Renal cortical epithelial cell (primary cell): ENCODE data around the gene OR52N5. TPM values are rescaled to one million over a fixed set of nuclear protein-coding genes. Genes with fewer than 3 reads are reported as not detected.

Experiments used
- DNase-seq: peaks from one replicate; pipeline ENCODE4 v3.0.0-alpha.2; 2011; ENCODE audit warnings: low read depth
- total RNA-seq: library from RNA; depleted of rRNA; stranded (reverse); fragments of >200 nt; gene quantifications from 2 replicates; pipeline ENCODE4 v1.2.3, GENCODE V29; 2014

OR52N5 gene
- not detected in 2 replicates for total RNA-seq

DNA sequence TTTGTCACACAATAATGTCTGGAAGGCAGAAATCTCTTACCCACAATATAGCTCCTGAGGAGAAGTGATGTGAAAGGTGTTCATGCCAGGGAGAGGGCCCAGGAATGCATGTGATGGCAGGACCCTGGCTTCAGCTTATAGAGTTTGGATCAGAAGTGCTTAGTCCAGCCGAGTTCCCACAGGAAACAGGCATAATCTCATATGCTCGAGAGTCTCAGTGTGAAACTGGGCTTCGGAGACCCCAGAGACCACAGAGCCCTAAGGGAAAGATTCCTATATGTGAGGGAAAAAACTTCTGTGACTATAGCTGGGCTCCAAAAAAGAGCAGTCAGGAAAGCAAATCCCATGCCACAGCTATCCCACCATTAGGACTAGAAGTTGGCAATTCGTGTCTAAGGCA lies at the start of gene OR52N5:
Gene OR52N5 (minus strand): TSS at position 101 of the 400 bp plus-strand sequence. CDS start 4,721 bp downstream, outside the sequence.
- DNase-seq, result no peak

DNA sequence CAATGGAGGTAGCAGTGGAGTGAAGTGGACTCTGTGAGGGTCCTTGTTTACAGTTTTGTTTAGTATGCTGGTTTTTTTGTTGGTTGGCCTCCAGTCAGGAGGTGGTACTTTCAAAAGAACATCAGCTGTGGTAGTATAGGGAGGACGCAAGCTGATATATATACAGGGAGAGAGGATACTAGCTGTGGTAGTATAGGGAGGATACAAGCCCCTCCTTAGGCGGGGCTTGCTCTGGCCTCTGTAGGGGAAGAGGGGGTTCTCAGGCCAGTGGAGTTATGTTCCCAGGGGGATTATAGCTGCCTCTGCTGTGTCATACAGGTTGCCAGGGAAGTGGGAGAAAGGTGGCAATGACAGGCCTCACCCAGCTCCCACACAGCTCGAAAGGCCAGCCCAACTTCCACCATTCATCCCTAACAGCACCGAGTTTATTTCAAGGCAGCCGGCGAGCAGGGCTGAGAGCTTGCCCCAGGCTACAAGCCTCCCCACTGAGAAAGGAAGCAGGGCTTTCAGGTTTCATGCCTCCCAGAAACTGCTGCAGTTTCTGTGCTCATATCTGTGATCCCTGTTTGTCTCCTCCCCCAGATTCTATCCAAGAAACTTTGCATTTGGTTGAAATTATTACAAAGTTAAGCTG lies 48.2 kb upstream of the OR52N5 start:
- no peak for DNase-seq

GRCh38 chr11:5818245-5818886 lies 35.2 kb upstream of the OR52N5 start:
- DNase-seq, result peak; percentile 25

GRCh38 chr11:5815534-5815933 lies 32.4 kb upstream of the OR52N5 start:
- DNase-seq, result no peak

DNA sequence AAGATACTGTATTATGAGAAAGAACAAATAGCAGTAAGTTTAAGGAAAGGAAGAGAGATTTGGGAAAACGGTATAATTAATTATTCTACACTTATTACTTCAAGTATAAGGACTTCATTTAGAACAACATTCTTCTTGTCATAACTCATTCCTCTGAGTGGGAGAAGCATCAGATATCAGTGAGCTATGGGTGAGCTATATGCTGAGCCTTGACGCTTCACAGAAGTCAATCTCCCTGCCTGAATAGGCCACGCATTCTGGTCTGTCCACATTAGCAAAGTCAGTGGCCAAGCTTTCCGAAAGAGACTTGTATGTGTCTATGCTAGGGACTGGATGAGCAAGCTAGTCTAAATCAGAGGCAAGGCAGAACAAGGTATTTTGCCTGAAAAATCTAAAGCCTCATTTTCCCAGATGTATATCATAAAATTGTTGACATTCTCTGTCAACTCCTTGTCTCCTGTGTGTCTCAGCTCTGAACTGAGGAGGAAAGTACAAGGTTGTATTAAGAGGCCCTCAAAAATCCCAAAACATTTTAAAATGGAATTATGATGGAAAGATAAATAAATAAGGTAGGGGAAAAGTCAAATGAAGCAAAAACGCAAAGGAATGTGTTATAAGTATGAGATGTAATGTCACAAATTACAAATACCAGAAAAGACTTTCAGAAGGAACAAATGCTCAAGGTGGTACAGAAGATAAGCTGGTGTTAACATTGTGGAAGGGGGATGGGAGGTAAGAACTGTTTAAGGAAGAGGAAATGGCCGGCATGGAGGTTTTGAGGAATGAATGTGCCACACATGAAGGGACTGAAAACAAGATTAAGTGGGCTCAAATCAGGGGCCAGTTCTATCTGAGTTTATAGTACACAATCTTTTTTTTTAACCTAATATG lies 27.0 kb upstream of the OR52N5 start:
- no peak for DNase-seq

GRCh38 chr11:5809122-5809519 lies 26.0 kb upstream of the OR52N5 start:
- DNase-seq, result peak; percentile 3

DNA sequence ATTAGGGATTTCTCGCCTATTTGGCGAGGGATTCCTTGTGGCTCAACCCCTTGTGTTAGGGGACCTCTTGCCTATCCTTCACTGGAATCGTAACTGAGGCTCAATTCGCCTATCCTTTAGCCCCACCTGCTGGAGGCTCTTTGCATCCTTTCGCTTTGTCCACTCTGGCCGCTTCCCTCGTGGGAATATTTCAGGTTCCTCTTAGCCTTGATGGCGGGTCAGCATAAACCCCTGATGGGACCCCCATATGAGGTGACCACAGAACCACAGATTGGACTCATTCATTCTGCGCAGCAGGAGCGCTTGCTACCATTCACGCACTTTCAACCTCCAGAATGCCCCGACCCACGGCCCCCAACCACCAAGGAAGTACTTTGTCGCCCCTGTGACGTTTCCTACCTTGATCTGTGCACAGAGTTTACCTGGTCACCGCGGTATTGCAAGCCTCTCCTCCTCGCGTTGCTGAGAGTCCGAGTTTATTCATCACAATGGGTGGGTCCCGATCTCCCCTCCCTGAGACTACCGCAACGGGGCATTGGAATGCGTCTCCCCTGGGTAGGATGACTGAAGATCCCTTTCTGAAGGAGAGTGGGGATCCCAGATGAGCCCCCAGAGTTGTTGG lies 25.5 kb upstream of the OR52N5 start, which contains the start of gene OR52N2:
Gene OR52N2 (plus strand): TSS at position 425 of the 622 bp plus-strand sequence. CDS start 11,412 bp downstream, outside the sequence.
- peak; percentile 46 for DNase-seq

DNA sequence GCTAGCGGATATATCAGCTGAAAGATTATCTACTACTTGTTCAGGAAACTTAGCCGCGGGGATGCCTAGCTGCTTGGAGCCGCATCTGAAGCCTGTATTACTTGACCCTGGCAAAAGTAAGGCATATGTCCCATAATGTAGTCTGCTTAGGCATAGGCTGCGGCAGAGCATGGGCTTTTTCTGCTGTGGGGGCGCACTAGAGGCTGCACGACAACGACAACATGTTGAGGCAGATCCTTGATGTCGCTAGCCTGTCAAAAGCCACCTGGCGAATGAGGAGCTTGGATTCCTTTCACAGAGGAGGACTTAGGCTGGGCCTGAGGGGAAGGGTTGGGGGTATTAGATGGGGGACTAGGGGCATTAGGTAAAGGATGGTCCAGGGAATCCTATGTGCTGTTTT lies 24.4 kb upstream of the OR52N5 start:
- DNase-seq, result no peak

DNA sequence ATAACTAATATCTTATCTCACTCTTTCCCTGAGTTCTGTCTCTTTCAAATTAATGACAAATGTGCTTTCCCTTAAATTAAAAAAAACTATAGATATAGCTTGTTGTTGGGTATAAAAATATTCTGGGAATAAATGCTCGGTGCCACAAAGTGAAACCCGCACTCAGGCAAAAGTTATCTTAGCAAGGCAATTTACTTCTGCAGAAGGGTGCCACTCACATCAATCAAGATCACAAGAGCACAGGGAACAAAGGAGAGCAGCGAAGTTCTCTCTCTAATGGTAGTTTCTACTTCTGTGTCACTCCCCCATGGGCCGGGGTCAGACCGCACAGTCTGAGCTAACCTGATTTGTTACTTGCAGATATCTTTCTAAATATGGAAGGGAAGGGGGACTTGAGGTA lies 20.8 kb upstream of the OR52N5 start:
- DNase-seq, result no peak

DNA sequence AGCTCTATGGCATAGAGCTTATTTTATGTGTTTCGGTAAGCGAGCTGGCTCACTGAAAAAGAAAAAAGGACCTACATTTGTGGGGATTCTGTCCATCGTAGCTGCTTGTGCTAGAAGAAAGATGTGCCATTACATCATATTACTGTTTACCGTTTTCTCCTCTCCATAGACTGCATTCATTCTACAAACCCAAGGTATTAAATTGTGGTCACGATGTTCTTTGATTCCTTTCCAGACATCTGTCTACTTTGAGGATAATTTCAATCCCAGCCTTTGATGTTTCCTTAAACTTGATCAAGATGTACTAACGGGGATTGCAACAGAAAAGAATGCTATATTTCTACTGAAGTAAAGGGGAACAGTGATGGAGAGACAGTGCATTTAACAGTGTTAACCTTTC lies 13.4 kb upstream of the OR52N5 start:
- DNase-seq, result no peak

DNA sequence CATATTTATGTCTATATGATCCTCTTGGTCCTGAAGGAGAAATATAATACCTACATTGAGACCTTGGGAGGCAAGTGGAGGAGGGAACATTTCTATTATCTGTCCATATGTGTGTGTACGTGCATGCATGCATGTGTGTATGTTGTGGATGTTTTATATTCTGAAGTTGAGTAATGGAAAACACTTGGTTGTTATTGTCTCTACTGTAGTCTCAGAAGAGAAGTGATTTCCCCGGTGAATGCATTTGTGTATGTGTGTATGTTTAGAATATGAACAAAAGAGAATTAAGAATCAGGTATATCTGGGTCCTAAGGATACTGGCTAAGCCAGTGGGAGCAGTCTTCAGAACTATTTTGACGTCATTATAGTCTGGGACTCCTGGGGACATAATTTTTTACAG lies 8.0 kb upstream of the OR52N5 start, which contains the start of gene OR52N1:
Gene OR52N1 (minus strand): TSS at position 101 of the 400 bp plus-strand sequence. CDS start 2,449 bp downstream, outside the sequence.
- no peak for DNase-seq

DNA sequence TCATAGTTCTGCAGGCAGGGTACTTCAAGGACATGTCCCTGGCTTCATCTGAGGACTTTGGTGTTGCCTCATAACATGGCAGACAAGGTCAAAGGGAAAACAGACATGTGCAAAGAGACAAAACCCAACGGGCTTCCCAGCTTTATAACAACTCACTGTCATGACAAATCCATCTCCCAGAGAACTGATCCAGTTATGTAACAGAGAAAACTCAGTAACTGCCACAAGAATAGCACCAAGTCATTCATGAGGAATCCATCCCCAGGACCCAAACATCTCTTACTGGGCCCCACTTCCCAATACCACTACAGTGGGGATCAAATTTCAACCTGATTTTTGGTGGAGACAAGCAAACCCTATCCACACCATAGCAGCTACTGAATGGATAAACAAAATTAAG lies 16.1 kb downstream of the OR52N5 start:
- no peak for DNase-seq

DNA sequence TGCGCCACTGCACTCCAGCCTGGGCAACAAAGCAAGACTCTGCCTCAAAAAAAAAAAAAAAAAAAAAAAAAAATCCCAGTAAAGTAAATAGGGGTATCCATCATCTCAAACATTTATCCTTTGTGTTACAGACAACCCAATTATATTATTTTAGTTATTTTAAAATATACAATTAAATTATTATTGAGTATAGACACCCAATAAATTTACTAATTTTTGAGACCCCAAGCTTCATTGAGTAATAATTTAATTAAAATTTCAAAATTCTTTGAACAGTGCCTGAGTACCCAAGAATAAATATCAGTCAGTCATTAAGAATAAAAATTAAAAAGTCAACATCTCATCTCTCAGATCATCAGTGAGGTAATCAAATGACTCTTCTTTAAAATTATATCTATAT lies 29.2 kb downstream of the OR52N5 start, which contains the start of gene OR52N4:
Gene OR52N4 (plus strand): TSS at position 301 of the 400 bp plus-strand sequence. CDS start 498 bp downstream, outside the sequence.
- no peak for DNase-seq

GRCh38 chr11:5749836-5750235 lies 33.3 kb downstream of the OR52N5 start:
- DNase-seq, result no peak

DNA sequence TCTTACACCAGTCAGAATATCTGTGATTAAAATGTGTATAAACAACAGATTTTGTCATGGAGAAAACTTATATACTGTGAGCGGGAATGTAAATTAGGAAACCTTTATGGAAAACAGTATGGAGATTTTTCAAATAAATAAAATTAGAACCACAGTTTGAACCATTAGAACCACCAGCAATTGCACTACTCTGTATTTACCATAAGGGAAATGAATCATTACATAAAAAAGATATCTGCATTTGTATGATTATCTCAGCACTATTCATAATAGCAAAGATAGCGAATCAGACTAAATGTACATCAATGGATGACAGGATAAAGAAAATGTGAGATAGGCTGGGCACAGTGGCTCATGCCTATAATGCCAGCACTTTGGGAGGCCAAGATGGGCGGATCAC lies 36.5 kb downstream of the OR52N5 start:
- DNase-seq, result no peak

GRCh38 chr11:5738431-5738830 lies 44.7 kb downstream of the OR52N5 start:
- DNase-seq, result no peak

DNA sequence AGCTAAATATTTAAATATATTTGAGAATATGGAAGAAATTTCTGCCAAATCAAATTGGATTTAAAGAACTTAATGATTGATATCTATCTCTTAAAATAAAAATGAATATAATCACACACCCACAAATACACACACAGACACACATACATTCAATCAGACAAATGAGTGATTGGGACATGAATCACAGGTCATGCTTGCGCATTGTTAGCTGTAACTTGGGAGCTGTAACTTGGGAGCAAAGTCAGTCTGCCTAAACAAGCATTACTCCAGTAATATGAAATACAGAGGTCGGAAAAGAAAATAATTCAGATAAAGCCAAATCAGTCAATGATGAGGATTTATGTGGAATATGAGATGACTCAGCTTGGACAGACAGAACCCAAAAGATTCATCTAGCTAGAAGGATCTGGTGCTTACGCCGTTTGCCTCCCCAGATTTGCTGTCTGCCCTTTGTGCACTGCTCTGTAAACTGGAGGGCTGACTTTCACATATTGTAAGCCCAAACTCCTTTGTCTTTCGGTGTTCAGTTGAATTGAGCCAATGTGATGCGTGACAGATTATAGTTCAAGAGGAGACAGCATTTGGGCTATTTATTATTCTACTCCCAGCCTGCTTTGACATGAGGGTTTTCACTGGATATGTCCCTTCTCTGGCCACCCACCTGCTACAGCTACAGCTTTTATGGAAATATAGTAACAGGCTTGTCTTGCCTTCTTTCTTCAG lies 45.3 kb downstream of the OR52N5 start:
- DNase-seq, result peak; percentile 14

GRCh38 chr11:5737091-5737490 lies 46.1 kb downstream of the OR52N5 start:
- DNase-seq, result peak; percentile 82

DNA sequence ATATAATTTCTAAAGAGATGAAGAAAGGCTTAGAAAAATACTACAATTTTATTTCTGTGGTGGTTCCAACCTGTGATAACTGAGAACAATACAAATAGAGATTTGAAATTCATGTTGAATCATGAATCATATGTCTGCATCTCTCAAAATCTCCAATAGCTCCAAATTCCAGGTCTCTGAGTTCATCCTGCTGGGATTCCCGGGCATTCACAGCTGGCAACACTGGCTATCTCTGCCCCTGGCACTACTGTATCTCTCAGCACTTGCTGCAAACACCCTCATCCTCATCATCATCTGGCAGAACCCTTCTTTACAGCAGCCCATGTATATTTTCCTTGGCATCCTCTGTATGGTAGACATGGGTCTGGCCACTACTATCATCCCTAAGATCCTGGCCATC lies 46.8 kb downstream of the OR52N5 start, which contains the start of gene OR56B1:
Gene OR56B1 (plus strand): TSS at position 53 of the 400 bp plus-strand sequence. CDS start 69 bp downstream, at position 122.
- no peak for DNase-seq

GRCh38 chr11:5727691-5728090 lies 55.5 kb downstream of the OR52N5 start:
- DNase-seq, result no peak

- no peak for DNase-seq
Measured at GRCh38 chr11:5726351-5726750, 56.8 kb downstream of the OR52N5 start.
